Esophagus squamous epithelium (tissue), 5 donors: ENCODE results near the gene MUTYH. TPM values are rescaled to one million over a fixed set of nuclear protein-coding genes. Genes with fewer than 3 reads are reported as not detected.

Source experiments
- DNase-seq: peaks from one replicate; lab custom pipeline; 2025; lab: John Stamatoyannopoulos, UW
- H3K27ac ChIP-seq, 4 donors: fragments of 200-600 bp; sonication (generic); one replicate each; pipeline ENCODE4 v1.5.1; 2016 to 2019; ENCODE audit warnings: mild to moderate bottlenecking in 1 of 4
- H3K27me3 ChIP-seq, 4 donors: fragments of 200-600 bp; sonication (generic); 1 replicate in 3 of 4; 2 replicates in 1 of 4; pipeline versions ENCODE4 v1.5.1 to v1.6.0; 2017 to 2021; ENCODE audit warnings: antibody characterized with exemption in 1 of 4
- H3K36me3 ChIP-seq, 3 donors: fragments of 200-600 bp; sonication (generic); one replicate each; pipeline ENCODE4 v1.5.1; 2016 to 2019
- H3K4me1 ChIP-seq, 3 donors: fragments of 200-600 bp; sonication (generic); one replicate each; pipeline ENCODE4 v1.5.1; 2017 to 2019
- H3K4me3 ChIP-seq, 4 donors: fragments of 200-600 bp; sonication (generic); 1 replicate in 3 of 4; 2 replicates in 1 of 4; pipeline ENCODE4 v1.5.1; 2016 to 2019; ENCODE audit warnings: mild to moderate bottlenecking in 2 of 4, moderate library complexity in 1 of 4
- H3K9me3 ChIP-seq, 3 donors: fragments of 200-600 bp; sonication (generic); one replicate each; pipeline ENCODE4 v1.5.1; 2016 to 2019
- CTCF ChIP-seq, 6 experiments: fragments of 450-650 bp in 4 of 6; fragments of 200-600 bp in 2 of 6; sonication (generic) in 2 of 6; IDR thresholded peaks; one replicate each; pipeline ENCODE4 v1.5.1; 2016 to 2019; ENCODE audit warnings: antibody characterized with exemption in 6 of 6, mild to moderate bottlenecking in 4 of 6, moderate library complexity in 4 of 6
- POLR2A ChIP-seq, 4 donors: fragments of 450-650 bp; IDR thresholded peaks; one replicate each; pipeline ENCODE4 v1.6.1; 2017; ENCODE audit warnings: antibody characterized with exemption in 4 of 4, mild to moderate bottlenecking in 4 of 4, moderate library complexity in 3 of 4
- WGBS, 2 donors: methylation state at CpG; one replicate each; pipeline ENCODE4 v1.1.5; 2018; 5-methylcytosine and 5-hydroxymethylcytosine counted together
- intact Hi-C: fragments of 100-400 bp; cut with DNase I; formaldehyde crosslinking; loops from one replicate; pipeline ENCODE4 v1.15.0; 2022
- total RNA-seq, 4 donors: library from RNA; depleted of rRNA; stranded (reverse); fragments of >200 nt; gene quantifications; one replicate each; pipeline ENCODE4 v1.1.0, GENCODE V29; 2016
- donor health status: DM: yes; HTN: yes; CAD: no.

Gene MUTYH
- total RNA-seq, 4 donors from 2014 or later, result 8.4 to 23.5 (median 19.1) TPM

DNA sequence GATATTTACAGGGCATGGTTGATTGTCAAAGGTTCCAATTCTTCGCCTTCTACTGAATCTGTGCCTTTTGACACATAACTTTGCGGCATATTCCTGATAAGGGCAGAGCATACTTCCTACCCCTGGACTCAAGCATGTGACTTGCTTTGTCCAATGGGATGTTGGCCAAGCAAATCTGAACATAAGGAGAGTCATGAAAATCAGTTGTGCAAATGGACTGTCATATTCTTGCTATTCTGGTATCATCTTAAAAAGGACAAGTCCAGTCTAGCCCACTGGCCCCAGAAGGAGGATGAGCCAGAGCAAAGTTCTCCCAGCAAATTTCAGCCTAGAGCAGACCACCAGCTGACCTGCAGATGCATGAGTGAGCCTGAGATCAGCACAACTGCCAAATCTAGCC lies 41.0 kb upstream of the MUTYH start:
- Histone ChIP-seq H3K9me3 (no peaks in the 10 kb centered on the region), H3K4me3 (no peak overlapping the region), H3K36me3 (peaks cover 0 to 6% (median 0%) of the 10 kb centered on the region in 3 donors), H3K4me1 (peaks cover 0 to 6% (median 3%) of the 10 kb centered on the region in 3 donors), H3K27me3 (no peaks in the 10 kb centered on the region), H3K27ac (no peak overlapping the region)
- 92 to 100% methylated on average over 2 of the region's 2 CpGs for WGBS, 2 donors
- no peak for DNase-seq
- intact Hi-C loops, result no loop called here
- TF ChIP-seq CTCF (IDR thresholded peaks at IDR 0.05) (no peak), POLR2A (IDR thresholded peaks at IDR 0.05) (no peak)

GRCh38 chr1:45380730-45381129 lies 40.5 kb upstream of the MUTYH start:
- H3K9me3 ChIP-seq, result no peaks in the 10 kb centered on the region
- no peak overlapping the region for H3K4me3 ChIP-seq
- intact Hi-C loops, result no loop called here
- 73 to 81% methylated on average over 1 of the region's 1 CpG for WGBS, 2 donors
- no peaks in the 10 kb centered on the region for H3K27me3 ChIP-seq
- H3K27ac ChIP-seq, result no peak overlapping the region
- DNase-seq, result no peak
- TF ChIP-seq POLR2A (IDR thresholded peaks at IDR 0.05), result no peak
- no peak for TF ChIP-seq CTCF (IDR thresholded peaks at IDR 0.05)
- H3K4me1 ChIP-seq, result peaks cover 0 to 8% (median 6%) of the 10 kb centered on the region in 3 donors
- peaks cover 0 to 6% (median 0%) of the 10 kb centered on the region in 3 donors for H3K36me3 ChIP-seq

- peaks cover 0 to 1% (median 0%) of the 10 kb centered on the region in 3 donors for H3K36me3 ChIP-seq
- TF ChIP-seq POLR2A (IDR thresholded peaks at IDR 0.05) (no peak), CTCF (IDR thresholded peaks at IDR 0.05) (no peak)
- WGBS, 2 donors, result 92 to 94% methylated on average over 2 to 4 of the region's 4 CpGs
- peaks cover 0 to 13% (median 6%) of the 10 kb centered on the region in 3 donors for H3K4me1 ChIP-seq
- H3K9me3 ChIP-seq, result no peaks in the 10 kb centered on the region
- H3K27me3 ChIP-seq, result no peaks in the 10 kb centered on the region
- H3K27ac ChIP-seq, result no peak overlapping the region
- intact Hi-C loops, result no loop called here
- no peak overlapping the region for H3K4me3 ChIP-seq
- DNase-seq, result no peak
These were observed 39.9 kb upstream of the MUTYH start for GRCh38 chr1:45380125-45380524.

GRCh38 chr1:45379524-45379923 lies 39.3 kb upstream of the MUTYH start:
- H3K27ac ChIP-seq, result no peak overlapping the region
- no peak overlapping the region for H3K4me3 ChIP-seq
- intact Hi-C loops, result no loop called here
- TF ChIP-seq POLR2A (IDR thresholded peaks at IDR 0.05), result no peak
- no peak for TF ChIP-seq CTCF (IDR thresholded peaks at IDR 0.05)
- no peaks in the 10 kb centered on the region for H3K27me3 ChIP-seq
- 88% methylated on average over 6 of the region's 6 CpGs for WGBS, 2 donors
- H3K36me3 ChIP-seq, result no peaks in the 10 kb centered on the region
- no peaks in the 10 kb centered on the region for H3K9me3 ChIP-seq
- peaks cover 0 to 19% (median 6%) of the 10 kb centered on the region in 3 donors for H3K4me1 ChIP-seq
- DNase-seq, result no peak

- intact Hi-C loops, result no loop called here
- H3K27me3 ChIP-seq, result no peaks in the 10 kb centered on the region
- no peak overlapping the region for H3K27ac ChIP-seq
- TF ChIP-seq POLR2A (IDR thresholded peaks at IDR 0.05) (no peak), CTCF (IDR thresholded peaks at IDR 0.05) (no peak)
- no peaks in the 10 kb centered on the region for H3K9me3 ChIP-seq
- H3K4me1 ChIP-seq, result peaks cover 0 to 31% (median 13%) of the 10 kb centered on the region in 3 donors
- DNase-seq, result no peak
- no peak overlapping the region for H3K4me3 ChIP-seq
- H3K36me3 ChIP-seq, result no peaks in the 10 kb centered on the region
These were observed 37.9 kb upstream of the MUTYH start for GRCh38 chr1:45378184-45378583.
